ENCODE measurements around the gene MSRB3.

DNA sequence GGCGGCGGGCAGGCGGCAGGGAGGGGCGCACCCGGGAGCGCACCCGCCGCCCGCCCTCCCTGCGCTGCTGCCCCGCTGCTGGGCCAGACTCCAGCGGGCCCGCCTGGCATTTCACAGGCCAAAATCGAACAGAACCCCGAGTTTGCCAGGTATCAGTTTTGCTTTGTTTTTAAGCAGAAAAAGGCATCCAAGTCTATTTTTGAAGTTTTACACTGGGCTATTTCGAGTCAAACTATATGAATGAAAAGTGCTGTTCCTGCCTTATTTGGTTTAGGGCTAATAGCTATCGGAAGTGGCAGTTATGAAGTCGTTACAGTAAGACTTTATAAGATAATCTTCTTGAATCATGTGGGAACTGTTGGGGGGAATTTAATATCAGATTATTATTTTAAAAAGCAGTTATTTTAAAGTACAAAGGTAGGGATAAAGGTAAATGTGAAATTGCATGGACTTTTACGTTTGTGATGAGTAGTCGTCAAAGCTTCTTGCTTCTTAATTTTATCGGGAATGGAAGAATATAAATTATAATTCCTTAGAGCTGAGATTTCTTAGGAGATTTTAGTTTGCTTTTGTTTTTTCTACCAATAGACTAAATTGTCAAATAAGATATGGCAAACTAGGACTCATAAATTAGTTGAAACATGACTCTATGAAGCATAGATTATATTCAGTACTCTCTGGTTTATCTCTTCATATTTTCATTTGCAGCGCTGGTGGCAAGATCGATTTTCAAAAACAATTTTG, 1.1 kb downstream of the MSRB3 start:
- TF ChIP-seq, protein P1, sequence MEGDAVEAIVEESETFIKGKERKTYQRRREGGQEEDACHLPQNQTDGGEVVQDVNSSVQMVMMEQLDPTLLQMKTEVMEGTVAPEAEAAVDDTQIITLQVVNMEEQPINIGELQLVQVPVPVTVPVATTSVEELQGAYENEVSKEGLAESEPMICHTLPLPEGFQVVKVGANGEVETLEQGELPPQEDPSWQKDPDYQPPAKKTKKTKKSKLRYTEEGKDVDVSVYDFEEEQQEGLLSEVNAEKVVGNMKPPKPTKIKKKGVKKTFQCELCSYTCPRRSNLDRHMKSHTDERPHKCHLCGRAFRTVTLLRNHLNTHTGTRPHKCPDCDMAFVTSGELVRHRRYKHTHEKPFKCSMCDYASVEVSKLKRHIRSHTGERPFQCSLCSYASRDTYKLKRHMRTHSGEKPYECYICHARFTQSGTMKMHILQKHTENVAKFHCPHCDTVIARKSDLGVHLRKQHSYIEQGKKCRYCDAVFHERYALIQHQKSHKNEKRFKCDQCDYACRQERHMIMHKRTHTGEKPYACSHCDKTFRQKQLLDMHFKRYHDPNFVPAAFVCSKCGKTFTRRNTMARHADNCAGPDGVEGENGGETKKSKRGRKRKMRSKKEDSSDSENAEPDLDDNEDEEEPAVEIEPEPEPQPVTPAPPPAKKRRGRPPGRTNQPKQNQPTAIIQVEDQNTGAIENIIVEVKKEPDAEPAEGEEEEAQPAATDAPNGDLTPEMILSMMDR (optimal IDR thresholded peaks at IDR 0.05 in 1 of 3, IDR thresholded peaks at IDR 0.05 in 1 of 3, conservative IDR thresholded peaks at IDR 0.05 in 1 of 3; ENCODE audit: extremely low read depth in 1 of 3, insufficient read depth in 2 of 3, low read length in 3 of 3) = no peak
- no peak for TF ChIP-seq EZH2 (IDR thresholded peaks at IDR 0.05; ENCODE audit: low read length)
